Measurements from ENCODE around the gene SETDB1. TPM values are rescaled to one million over a fixed set of nuclear protein-coding genes. Genes with fewer than 3 reads are reported as not detected.

Gene SETDB1
- total RNA-seq, 1 donor from 2014 or later, result 35.0 TPM

GRCh38 chr1:150960646-150961045 is 34.5 kb downstream of the SETDB1 start:
- peaks cover 4% of the 10 kb centered on the region for H3K4me1 Mint-ChIP-seq (ENCODE audit: low read depth)
- H3K36me3 Mint-ChIP-seq (ENCODE audit: low read depth), result peaks cover 40% of the 10 kb centered on the region
- H3K9me3 Mint-ChIP-seq (ENCODE audit: low read depth), result no peaks in the 10 kb centered on the region
- no peak overlapping the region for H3K4me3 Mint-ChIP-seq (ENCODE audit: unreplicated experiment)
- TF ChIP-seq, protein P1, sequence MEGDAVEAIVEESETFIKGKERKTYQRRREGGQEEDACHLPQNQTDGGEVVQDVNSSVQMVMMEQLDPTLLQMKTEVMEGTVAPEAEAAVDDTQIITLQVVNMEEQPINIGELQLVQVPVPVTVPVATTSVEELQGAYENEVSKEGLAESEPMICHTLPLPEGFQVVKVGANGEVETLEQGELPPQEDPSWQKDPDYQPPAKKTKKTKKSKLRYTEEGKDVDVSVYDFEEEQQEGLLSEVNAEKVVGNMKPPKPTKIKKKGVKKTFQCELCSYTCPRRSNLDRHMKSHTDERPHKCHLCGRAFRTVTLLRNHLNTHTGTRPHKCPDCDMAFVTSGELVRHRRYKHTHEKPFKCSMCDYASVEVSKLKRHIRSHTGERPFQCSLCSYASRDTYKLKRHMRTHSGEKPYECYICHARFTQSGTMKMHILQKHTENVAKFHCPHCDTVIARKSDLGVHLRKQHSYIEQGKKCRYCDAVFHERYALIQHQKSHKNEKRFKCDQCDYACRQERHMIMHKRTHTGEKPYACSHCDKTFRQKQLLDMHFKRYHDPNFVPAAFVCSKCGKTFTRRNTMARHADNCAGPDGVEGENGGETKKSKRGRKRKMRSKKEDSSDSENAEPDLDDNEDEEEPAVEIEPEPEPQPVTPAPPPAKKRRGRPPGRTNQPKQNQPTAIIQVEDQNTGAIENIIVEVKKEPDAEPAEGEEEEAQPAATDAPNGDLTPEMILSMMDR (IDR thresholded peaks at IDR 0.05), result no peak
- DNase-seq (ENCODE audit: low spot score), result no peak
- H3K27me3 Mint-ChIP-seq (ENCODE audit: low read depth), result no peaks in the 10 kb centered on the region
- H3K27ac Mint-ChIP-seq (ENCODE audit: unreplicated experiment), result no peak overlapping the region

DNA sequence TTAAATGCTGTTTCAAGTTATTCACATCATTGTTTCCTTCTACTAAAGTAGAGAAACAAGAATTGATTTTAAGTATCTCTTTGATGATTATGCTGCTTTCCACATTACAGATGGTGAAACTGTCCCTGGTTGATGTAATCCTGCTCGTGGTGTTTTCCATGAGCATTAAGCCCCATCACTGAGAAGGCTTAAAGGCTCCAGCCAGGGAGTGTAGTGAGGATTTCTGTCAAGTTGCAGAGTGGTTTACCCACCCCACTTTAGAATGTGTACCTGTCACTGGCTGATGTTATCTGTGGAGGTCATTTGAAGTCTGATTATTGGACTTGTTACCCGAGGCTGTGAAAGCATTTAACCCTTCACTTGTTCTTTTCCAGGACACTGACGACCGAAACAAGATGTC is 35.6 kb downstream of the SETDB1 start:
- peaks cover 47% of the 10 kb centered on the region for H3K36me3 Mint-ChIP-seq (ENCODE audit: low read depth)
- no peaks in the 10 kb centered on the region for H3K9me3 Mint-ChIP-seq (ENCODE audit: low read depth)
- H3K27me3 Mint-ChIP-seq (ENCODE audit: low read depth), result no peaks in the 10 kb centered on the region
- TF ChIP-seq, protein P1 (IDR thresholded peaks at IDR 0.05), result no peak
- no peak for DNase-seq (ENCODE audit: low spot score)
- peak overlapping the region; percentile 59 for H3K27ac Mint-ChIP-seq (ENCODE audit: unreplicated experiment)
- no peak overlapping the region for H3K4me3 Mint-ChIP-seq (ENCODE audit: unreplicated experiment)
- H3K4me1 Mint-ChIP-seq (ENCODE audit: low read depth), result peaks cover 4% of the 10 kb centered on the region

DNA sequence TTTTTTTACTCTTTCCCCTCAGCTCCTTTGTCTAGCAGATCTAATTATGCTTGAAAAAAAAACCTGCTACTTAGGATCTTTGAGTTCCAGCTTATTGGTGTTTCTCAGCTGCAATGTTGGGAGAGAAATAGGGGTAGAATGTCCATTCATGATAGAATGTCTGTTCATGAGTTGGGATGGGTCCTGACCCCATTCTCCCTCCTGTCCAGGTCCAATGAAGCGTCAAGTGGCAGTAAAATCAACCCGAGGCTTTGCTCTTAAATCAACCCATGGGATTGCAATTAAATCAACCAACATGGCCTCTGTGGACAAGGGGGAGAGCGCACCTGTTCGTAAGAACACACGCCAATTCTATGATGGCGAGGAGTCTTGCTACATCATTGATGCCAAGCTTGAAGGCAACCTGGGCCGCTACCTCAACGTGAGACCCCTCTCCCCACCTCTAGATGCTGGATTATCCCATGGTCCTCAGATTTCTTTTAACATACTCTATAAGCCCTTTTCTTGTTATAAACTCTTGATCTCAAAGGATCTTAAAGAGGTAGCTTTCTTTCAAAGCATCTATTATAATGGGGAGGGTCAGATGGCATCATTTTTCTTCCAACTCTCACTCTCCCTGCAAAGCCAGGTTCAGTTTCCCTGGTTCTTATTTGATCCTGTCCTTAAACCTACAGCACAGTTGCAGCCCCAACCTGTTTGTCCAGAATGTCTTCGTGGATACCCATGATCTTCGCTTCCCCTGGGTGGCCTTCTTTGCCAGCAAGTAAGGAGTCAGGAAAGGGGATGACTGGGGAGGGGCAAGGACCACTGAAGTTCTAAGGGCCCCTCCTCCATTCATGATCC is 37.4 kb downstream of the SETDB1 start:
- Mint-ChIP-seq H3K36me3 (ENCODE audit: low read depth) (peaks cover 59% of the 10 kb centered on the region), H3K27me3 (ENCODE audit: low read depth) (no peaks in the 10 kb centered on the region), H3K4me3 (ENCODE audit: unreplicated experiment) (no peak overlapping the region), H3K27ac (ENCODE audit: unreplicated experiment) (no peak overlapping the region), H3K4me1 (ENCODE audit: low read depth) (no peaks in the 10 kb centered on the region), H3K9me3 (ENCODE audit: low read depth) (no peaks in the 10 kb centered on the region)
- TF ChIP-seq, protein P1 (IDR thresholded peaks at IDR 0.05), result no peak
- peak; percentile 15 for DNase-seq (ENCODE audit: low spot score)

DNA sequence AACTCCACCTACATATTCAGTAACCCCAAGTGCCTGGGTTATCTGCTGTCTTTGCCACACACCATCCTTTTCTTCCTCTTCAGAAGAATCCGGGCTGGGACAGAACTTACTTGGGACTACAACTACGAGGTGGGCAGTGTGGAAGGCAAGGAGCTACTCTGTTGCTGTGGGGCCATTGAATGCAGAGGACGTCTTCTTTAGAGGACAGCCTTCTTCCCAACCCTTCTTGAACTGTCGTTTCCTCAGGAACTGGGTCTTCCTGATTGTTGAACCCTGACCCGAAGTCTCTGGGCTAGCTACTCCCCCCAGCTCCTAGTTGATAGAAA is 38.0 kb downstream of the SETDB1 start:
- Mint-ChIP-seq H3K27me3 (ENCODE audit: low read depth) (no peaks in the 10 kb centered on the region), H3K27ac (ENCODE audit: unreplicated experiment) (no peak overlapping the region), H3K4me3 (ENCODE audit: unreplicated experiment) (no peak overlapping the region), H3K9me3 (ENCODE audit: low read depth) (no peaks in the 10 kb centered on the region), H3K4me1 (ENCODE audit: low read depth) (peaks cover 4% of the 10 kb centered on the region), H3K36me3 (ENCODE audit: low read depth) (peaks cover 59% of the 10 kb centered on the region)
- no peak for DNase-seq (ENCODE audit: low spot score)
- TF ChIP-seq, protein P1 (IDR thresholded peaks at IDR 0.05), result no peak

GRCh38 chr1:150965605-150966004 is 39.4 kb downstream of the SETDB1 start:
- H3K4me1 Mint-ChIP-seq (ENCODE audit: low read depth), result peaks cover 10% of the 10 kb centered on the region
- no peaks in the 10 kb centered on the region for H3K9me3 Mint-ChIP-seq (ENCODE audit: low read depth)
- peaks cover 51% of the 10 kb centered on the region for H3K36me3 Mint-ChIP-seq (ENCODE audit: low read depth)
- no peak overlapping the region for H3K4me3 Mint-ChIP-seq (ENCODE audit: unreplicated experiment)
- DNase-seq (ENCODE audit: low spot score), result no peak
- H3K27ac Mint-ChIP-seq (ENCODE audit: unreplicated experiment), result no peak overlapping the region
- TF ChIP-seq, protein P1 (IDR thresholded peaks at IDR 0.05), result no peak
- no peaks in the 10 kb centered on the region for H3K27me3 Mint-ChIP-seq (ENCODE audit: low read depth)

Measured in chondrocyte (in vitro differentiated cells).